Measurements from ENCODE around the gene CLSTN1.
"Not testable (repeated sequence)": the region's sequence is repeated elsewhere in the genome, so short reads cannot be mapped to it uniquely, and the experiment has no call there.

Gene CLSTN1

GRCh38 chr1:9763914-9764313 lies 59.9 kb downstream of the CLSTN1 start:
- no peak overlapping the region for H3K4me3 ChIP-seq
- TF ChIP-seq, protein P1, sequence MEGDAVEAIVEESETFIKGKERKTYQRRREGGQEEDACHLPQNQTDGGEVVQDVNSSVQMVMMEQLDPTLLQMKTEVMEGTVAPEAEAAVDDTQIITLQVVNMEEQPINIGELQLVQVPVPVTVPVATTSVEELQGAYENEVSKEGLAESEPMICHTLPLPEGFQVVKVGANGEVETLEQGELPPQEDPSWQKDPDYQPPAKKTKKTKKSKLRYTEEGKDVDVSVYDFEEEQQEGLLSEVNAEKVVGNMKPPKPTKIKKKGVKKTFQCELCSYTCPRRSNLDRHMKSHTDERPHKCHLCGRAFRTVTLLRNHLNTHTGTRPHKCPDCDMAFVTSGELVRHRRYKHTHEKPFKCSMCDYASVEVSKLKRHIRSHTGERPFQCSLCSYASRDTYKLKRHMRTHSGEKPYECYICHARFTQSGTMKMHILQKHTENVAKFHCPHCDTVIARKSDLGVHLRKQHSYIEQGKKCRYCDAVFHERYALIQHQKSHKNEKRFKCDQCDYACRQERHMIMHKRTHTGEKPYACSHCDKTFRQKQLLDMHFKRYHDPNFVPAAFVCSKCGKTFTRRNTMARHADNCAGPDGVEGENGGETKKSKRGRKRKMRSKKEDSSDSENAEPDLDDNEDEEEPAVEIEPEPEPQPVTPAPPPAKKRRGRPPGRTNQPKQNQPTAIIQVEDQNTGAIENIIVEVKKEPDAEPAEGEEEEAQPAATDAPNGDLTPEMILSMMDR (IDR thresholded peaks at IDR 0.05): no peak
- H3K27ac ChIP-seq: no peak overlapping the region
- no peak for DNase-seq (ENCODE audit: low spot score)

- H3K27ac ChIP-seq; H3K4me3 ChIP-seq; DNase-seq (ENCODE audit: low spot score): not testable (repeated sequence)
Observed at GRCh38 chr1:9762446-9762845, 61.3 kb downstream of the CLSTN1 start.

GRCh38 chr1:9761855-9762254 lies 61.9 kb downstream of the CLSTN1 start:
- no peak for DNase-seq (ENCODE audit: low spot score)
- TF ChIP-seq, protein P1 (IDR thresholded peaks at IDR 0.05): no peak
- no peak overlapping the region for H3K27ac ChIP-seq

DNA sequence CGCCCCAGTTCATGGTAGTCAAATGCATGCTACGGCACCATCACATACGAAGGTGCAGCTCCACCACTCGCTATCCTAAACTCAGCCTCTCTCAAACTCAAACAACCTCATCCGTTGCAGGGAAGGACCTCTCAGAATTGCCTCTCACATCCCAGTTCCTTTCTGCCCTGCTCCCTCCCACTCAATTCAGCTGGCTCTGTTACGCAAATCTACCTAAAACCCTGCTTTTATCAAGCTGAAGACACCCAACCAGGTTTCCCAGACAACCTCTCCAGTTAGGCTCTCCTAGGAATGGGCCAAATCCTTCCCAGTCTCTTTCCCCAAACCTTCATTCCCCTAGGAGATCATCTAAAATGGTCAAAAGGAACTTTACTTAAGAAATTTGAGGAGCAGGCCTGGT lies 62.9 kb downstream of the CLSTN1 start:
- Histone ChIP-seq H3K27ac (no peak overlapping the region), H3K4me3 (no peak overlapping the region)
- TF ChIP-seq, protein P1 (IDR thresholded peaks at IDR 0.05): no peak
- no peak for DNase-seq (ENCODE audit: low spot score)

More at GRCh38 chr1:9761855-9762254, 61.9 kb downstream of the CLSTN1 start:
- no peak overlapping the region for H3K4me3 ChIP-seq

DNA sequence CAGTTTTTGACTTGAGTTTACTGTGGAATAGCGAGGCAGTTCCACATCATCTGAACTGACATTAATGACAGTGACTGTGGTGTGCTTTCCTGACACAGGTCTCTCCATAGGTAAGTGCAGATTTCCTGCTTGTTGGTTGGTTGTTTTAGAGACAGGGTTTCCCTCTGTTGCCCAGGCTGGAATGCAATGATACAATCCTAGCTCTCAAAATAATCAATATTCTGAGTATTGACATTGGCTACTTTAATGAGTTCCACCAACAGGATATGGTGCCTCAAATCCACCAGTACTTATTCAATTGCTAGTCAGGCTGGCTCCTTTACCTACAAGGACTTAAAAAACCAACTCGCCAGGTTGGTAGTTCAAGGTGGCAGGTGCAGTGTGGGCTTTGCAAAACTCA lies 63.8 kb downstream of the CLSTN1 start:
- TF ChIP-seq, protein P1 (IDR thresholded peaks at IDR 0.05): no peak
- H3K4me3 ChIP-seq: no peak overlapping the region
- DNase-seq (ENCODE audit: low spot score): no peak
- no peak overlapping the region for H3K27ac ChIP-seq

DNA sequence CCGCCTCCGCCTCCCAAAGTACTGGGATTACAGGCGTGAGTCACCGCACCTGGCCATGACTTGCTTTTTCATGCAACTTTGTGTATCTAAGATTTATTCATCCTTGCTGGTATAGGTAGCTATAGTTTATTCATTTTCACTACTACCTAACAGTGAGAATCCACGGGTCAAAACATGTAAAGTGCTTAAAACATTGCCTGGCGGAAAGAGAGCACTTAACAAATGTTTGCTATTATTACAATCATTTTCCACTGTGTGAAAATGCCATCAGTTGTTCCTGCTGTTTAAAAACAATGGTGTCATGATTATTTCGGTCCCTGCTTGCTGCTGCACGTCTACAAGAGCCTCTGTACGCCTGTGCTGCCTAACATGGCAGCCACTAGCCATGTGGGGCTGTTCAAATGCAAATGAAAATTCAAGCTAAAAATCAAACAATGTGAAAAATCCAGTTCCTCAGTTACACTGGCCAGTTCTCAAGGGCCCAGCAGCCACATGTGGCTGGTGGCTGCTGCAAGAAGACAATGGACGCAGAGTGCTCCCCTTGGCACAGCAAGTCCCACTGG lies 65.1 kb downstream of the CLSTN1 start:
- H3K27ac ChIP-seq: no peak overlapping the region
- TF ChIP-seq, protein P1 (IDR thresholded peaks at IDR 0.05): no peak
- no peak for DNase-seq (ENCODE audit: low spot score)
- no peak overlapping the region for H3K4me3 ChIP-seq

GRCh38 chr1:9755441-9755995 lies 68.2 kb downstream of the CLSTN1 start:
- no peak overlapping the region for H3K4me3 ChIP-seq
- H3K27ac ChIP-seq: no peak overlapping the region
- DNase-seq (ENCODE audit: low spot score): no peak
- TF ChIP-seq, protein P1 (IDR thresholded peaks at IDR 0.05): no peak

Measured in coronary artery (tissue), 2 donors.